Measurements from ENCODE around the gene ANKRD40CL.

Gene ANKRD40CL

GRCh38 chr17:50793007-50793406 is 25.7 kb upstream of the ANKRD40CL start:
- TF ChIP-seq CTCF (IDR thresholded peaks at IDR 0.05; ENCODE audit: borderline replicate concordance, control extremely low read depth, extremely low read depth, insufficient read depth, missing control alignments) = no peak
- in situ Hi-C loops (cut with MboI; ENCODE audit: low sequenced_read_pairs, unreplicated experiment) = no loop called here

DNA sequence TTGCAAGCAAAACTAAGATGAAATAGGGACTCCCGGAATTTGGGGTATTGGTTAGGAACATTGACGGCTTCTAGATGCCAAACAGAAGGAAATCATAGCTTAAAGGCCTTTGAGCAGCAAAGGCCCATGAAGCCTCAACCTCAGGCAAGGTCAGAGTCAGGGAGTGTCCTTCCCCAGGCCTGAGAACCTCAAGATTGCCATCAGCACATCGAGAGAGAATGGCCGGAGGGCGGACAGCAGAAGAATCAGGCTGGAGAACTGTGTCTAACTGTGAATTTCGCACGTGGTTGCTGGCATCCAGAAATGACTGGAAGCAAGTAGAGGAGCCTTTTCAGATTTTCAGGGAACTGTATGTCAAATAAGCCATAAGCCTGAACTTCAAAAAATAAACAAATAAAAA is 24.8 kb upstream of the ANKRD40CL start:
- TF ChIP-seq CTCF (IDR thresholded peaks at IDR 0.05; ENCODE audit: borderline replicate concordance, control extremely low read depth, extremely low read depth, insufficient read depth, missing control alignments) = no peak
- DNase-seq (ENCODE audit: low spot score) = no peak
- in situ Hi-C loops (cut with MboI; ENCODE audit: low sequenced_read_pairs, unreplicated experiment) = no loop called here

More at GRCh38 chr17:50793007-50793406, 25.7 kb upstream of the ANKRD40CL start:
- no peak for DNase-seq (ENCODE audit: low spot score)

GRCh38 chr17:50790618-50791017 is 23.3 kb upstream of the ANKRD40CL start:
- DNase-seq (ENCODE audit: low spot score) = no peak
- no peak for TF ChIP-seq CTCF (IDR thresholded peaks at IDR 0.05; ENCODE audit: borderline replicate concordance, control extremely low read depth, extremely low read depth, insufficient read depth, missing control alignments)
- in situ Hi-C loops (cut with MboI; ENCODE audit: low sequenced_read_pairs, unreplicated experiment) = no loop called here

DNA sequence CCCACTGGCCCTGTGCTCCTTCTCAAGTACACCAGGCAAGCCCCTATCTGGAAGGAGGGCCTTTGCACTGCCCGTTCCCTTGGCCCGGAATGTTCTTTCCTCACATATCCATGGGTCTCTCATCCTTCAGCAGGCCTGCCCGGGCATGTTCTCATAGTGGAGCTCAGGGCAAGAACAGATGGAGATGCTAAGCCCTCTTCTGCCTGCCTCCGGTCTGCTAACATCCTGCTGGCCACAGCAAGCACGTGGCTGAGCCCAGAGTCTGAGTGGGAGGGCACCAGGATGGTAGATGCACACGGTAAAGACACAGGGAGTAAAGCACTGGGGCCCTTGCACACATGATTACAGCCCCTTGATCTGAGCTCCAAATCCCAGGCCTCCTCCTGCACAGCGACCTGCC is 19.8 kb upstream of the ANKRD40CL start:
- in situ Hi-C loops (cut with MboI; ENCODE audit: low sequenced_read_pairs, unreplicated experiment) = loop anchor here (5.0 kb wide), 1 partner anchor 55 kb away; no protein-coding TSS in a partner anchor
- TF ChIP-seq CTCF (IDR thresholded peaks at IDR 0.05; ENCODE audit: borderline replicate concordance, control extremely low read depth, extremely low read depth, insufficient read depth, missing control alignments) = no peak
- DNase-seq (ENCODE audit: low spot score) = no peak

GRCh38 chr17:50785946-50786570 is 18.7 kb upstream of the ANKRD40CL start:
- in situ Hi-C loops (cut with MboI; ENCODE audit: low sequenced_read_pairs, unreplicated experiment) = loop anchor here (5.0 kb wide), 1 partner anchor 56 kb away; no protein-coding TSS in a partner anchor
- DNase-seq (ENCODE audit: low spot score) = no peak
- no peak for TF ChIP-seq CTCF (IDR thresholded peaks at IDR 0.05; ENCODE audit: borderline replicate concordance, control extremely low read depth, extremely low read depth, insufficient read depth, missing control alignments)

- in situ Hi-C loops (cut with MboI; ENCODE audit: low sequenced_read_pairs, unreplicated experiment) = loop anchor here (5.0 kb wide), 1 partner anchor 57 kb away; no protein-coding TSS in a partner anchor
- no peak for TF ChIP-seq CTCF (IDR thresholded peaks at IDR 0.05; ENCODE audit: borderline replicate concordance, control extremely low read depth, extremely low read depth, insufficient read depth, missing control alignments)
- DNase-seq (ENCODE audit: low spot score) = no peak
Measured at GRCh38 chr17:50785126-50785525, 17.8 kb upstream of the ANKRD40CL start.

All from GM13976 (cell line).